ENCODE data around the gene CPLANE2. TPM values are rescaled to one million over a fixed set of nuclear protein-coding genes. Genes with fewer than 3 reads are reported as not detected.
"Not testable (repeated sequence)": the region's sequence is repeated elsewhere in the genome, so short reads cannot be mapped to it uniquely, and the experiment has no call there.

The CPLANE2 gene, protein sequence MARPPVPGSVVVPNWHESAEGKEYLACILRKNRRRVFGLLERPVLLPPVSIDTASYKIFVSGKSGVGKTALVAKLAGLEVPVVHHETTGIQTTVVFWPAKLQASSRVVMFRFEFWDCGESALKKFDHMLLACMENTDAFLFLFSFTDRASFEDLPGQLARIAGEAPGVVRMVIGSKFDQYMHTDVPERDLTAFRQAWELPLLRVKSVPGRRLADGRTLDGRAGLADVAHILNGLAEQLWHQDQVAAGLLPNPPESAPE
- 10.6 TPM for total RNA-seq
- long read RNA-seq, transcript CPLANE2-201 (5 exons, 1,545 nt) = major isoform, 5 of 8 reads
- long read RNA-seq, partial matches to known transcripts = 1 of 8 reads
- long read RNA-seq, other reads (novel, unspliced or antisense) = 0 of 8 reads

DNA sequence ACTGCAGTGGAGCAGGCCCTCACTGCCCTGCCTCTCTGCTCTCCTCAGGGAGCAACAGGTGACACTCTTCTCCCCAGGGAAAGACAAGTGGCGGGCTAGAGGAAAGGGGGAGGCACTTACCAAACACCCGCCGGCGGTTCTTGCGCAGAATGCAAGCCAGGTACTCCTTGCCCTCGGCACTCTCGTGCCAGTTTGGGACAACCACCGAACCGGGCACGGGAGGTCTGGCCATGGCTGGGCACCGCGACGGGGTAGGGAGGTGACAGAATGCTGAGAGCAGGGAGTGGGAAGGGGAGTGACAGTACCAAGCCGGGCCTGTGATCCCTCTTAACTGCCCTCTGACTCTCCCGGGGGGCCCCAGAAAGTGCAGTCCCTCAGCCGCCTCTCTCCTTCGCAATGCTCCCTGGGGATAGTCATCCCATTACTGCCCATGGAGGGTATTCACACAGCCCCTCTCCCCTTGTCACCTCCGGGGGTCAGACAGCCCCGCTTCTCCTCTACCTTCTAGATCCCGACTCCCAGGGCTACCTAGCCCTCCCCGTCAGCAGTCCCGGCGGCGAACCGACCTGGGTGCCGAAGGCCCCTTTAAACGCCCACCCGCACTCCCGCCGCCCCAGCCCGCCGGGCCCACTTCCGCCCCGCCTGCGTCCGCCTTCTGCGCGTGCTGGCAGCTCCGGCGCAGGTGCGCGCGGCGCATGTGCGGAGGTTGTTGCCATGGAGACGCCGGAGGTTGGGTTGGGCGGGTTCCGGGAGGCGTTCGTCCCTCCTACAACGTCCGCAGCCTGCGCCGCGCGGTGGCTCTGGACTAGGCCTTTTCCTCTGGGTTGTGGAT lies at the start of gene CPLANE2:
Gene CPLANE2, minus strand, starts transcription at position 673 of the 832 bp plus-strand sequence. Its CDS starts 441 bp downstream, at position 232.
- peak; percentile 97 for DNase-seq (ENCODE audit: low spot score)
- intact Hi-C loops (cut with DNase I) = loop anchor here (2.0 kb wide), 2 partner anchors 30 to 130 kb away; partner anchors contain the start of gene SZRD1

DNA sequence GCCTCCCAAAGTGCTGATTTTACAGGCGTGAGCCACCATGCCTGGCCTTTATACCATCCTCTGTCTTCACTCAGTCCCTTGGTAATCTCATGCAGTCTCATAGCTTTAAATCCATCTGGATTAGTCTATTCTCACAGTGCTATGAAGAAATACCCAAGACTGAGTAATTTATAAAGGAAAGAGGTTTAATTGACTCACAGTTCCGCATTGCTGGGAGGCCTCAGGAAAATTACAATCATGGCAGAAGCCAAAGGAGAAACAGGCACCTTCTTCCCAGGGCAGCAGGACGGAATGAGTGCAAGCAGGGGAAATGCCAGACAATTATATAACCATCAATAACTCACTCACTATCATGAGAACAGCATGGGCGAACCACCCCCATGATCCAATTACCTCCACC lies 49.1 kb upstream of the CPLANE2 start:
- DNase-seq (ENCODE audit: low spot score) = no peak
- intact Hi-C loops (cut with DNase I) = no loop called here

DNA sequence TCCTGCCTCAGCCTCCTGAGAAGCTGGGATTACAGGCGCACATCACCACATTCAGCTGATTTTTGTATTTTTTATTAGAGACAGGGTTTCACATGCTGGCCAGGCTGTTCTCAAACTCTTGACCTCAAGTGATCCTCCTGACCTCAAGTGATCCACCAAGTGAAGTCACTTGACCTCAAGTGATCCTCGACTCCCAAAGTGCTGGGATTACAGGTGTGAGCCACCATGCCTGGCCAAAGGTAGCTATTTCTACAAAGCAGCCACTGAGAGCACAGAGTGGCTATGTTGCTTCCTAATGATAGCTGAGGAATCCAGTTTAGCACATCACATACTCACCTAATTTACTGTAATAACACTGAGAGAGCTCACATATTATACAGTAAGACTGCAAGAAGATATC lies 44.8 kb upstream of the CPLANE2 start:
- intact Hi-C loops (cut with DNase I) = no loop called here
- DNase-seq (ENCODE audit: low spot score) = no peak

DNA sequence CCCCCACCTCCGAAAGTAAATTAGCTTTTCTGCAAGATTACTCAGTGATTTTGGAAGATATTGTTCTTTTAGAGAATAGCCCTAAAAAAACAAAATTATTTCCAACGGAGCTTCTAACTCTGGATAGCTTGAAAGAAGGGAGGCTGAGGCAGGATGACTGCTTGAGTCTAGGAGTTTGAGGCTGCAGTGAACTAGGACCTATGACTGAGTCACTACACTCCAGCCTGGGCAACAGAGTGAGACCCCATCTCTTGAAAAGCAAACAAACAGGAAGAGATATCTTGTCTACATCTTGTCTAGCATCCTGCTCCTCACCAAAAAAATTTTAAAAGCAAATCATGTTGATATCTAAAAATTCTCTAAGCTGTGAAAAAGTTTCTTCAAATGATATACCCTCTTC lies 42.2 kb upstream of the CPLANE2 start:
- intact Hi-C loops (cut with DNase I) = no loop called here
- DNase-seq (ENCODE audit: low spot score) = no peak

DNA sequence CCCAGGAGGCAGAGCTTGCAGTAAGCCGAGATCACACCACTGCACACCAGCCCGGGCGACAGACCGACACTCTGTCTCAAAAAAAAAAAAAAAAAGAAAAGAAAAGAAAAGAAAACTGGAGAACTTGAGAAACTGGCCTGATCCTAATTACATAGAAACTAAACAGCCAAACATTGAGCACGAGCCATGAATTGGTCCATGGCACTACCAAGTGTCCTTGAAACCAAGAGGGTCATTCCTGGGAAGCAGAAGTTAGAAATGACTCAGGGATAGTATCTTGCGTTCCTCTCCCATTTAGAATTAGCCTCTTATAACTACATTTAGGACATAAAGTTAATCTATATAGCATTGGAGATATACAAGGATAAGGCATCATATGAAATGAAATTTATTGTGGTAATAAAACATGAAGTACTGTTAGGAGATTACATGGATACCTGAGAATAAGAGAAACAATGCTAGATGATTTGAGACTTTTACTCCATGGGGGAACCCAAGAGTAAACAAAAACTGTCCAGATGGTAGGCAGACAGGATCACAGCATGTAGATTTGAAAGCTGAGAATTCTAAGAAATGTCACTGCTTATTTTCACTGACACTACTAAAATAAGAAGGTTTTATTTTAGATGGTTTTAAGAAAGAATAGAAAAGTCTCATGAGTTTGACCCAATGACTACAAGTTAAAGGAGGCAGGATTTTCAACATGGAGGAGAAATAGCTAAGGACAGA lies 39.5 kb upstream of the CPLANE2 start:
- DNase-seq (ENCODE audit: low spot score) = no peak
- intact Hi-C loops (cut with DNase I) = no loop called here

DNA sequence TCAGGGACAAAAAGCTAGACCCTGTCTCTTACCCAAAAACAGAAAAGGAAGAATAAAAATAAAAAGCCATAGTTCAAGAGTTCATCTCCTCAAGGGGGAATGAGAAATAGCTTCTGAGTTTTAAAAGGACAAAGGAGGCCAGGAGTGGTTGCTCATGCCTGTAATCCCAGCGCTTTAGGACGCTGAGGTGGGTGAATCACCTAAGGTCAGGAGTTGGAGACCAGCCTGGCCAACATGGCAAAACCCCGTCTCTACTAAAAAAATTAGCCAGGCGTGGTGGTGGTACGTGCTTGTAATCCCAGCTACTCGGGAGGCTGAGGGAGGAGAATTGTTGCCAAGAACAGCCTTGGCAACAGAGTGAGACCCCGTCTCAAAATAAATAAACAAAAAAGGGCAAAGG lies 38.6 kb upstream of the CPLANE2 start:
- intact Hi-C loops (cut with DNase I) = no loop called here
- DNase-seq (ENCODE audit: low spot score) = no peak

DNA sequence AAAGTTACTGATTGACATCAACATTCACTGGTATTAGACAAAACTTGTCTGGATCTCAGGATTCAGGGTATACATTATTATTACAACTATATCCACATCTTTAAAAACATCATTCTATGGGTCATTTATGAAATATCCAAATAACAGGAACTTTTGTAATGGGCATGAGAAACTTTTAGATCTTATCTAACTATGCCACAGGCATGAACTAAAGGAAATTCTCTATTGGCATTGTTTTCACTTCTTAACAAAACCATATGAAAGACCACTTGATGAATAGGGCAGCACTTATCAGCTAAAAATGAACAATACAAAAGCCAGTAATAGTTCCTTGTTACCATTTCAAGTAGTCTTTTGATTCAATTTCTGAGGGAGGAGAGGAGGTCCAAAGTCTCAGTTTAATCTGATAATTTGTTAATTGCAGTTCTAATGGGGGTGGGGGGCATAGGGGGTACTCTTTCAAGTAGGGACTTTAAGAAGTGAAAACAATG lies 30.8 kb upstream of the CPLANE2 start:
- intact Hi-C loops (cut with DNase I) = no loop called here

DNA sequence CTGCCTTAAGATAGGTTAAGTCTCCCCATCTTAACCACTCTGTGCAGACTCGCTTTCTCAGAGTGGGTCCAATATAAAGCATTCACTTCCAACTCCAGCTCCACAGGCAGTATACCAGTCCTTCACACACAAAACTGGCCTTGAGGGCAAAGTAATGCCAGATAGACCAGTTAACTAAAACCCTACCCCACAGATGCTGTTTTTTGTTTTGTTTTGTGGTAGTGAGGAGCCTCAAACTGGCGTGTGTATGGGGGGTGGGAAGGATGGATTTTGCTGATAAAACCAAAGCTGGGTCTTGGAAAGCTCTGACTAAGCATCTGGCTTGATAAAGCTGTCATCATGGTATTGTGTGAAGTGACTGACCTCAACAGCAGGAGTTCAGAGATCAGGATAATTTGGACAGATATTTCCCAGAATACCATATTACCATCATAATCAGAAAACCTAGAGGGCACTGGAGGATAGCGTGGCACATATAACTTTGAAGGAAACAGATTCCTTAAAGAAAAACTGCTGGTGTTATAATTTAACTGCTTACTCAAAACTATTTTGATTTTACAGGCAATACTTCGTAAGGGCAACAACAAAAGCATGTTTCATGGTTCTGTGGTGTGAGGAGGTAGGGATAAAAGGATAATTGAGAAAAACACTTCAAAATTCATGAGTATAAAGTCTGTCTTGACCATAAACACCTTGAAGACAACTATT lies 29.6 kb upstream of the CPLANE2 start:
- no peak for DNase-seq (ENCODE audit: low spot score)
- intact Hi-C loops (cut with DNase I) = no loop called here

More for the DNA sequence above, 30.8 kb upstream of the CPLANE2 start:
- no peak for DNase-seq (ENCODE audit: low spot score)

DNA sequence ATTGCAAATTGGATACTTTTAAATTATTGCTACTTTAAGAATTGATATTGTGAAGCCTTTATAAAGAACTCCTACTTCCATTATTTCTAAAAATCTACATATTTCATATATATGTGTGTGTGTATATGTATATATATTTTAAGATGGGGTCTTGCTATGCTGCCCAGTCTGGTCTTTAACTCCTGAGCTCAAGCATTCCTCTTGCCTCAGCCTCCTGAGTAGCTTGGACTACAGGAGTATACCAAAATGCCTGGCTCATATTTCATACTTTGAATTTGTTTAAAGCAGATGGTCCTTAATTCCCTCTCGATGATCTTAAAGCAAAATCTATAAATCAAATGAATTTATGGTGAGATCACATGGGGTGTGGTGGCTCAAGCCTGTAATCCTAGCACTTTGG lies 25.1 kb upstream of the CPLANE2 start:
- intact Hi-C loops (cut with DNase I) = no loop called here
- no peak for DNase-seq (ENCODE audit: low spot score)

DNA sequence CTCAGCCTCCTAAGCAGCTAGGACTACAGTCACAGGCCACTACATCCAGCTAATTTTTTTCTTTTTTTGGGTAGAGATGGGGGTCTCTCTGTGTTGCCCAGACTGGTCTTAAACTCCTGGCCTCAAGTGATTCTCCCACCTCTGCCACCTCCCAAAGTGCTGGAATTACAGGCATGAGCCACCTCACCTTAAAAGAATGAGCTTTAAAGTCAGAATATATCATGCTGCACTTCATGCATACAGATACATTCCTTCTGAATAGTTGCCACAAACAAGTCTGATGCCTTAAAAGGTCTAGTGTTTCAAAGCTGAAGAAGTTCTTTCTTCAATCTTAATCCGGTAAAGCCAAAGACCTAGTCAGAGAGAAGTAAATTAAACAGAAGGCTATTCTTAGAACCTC lies 23.8 kb upstream of the CPLANE2 start:
- no peak for DNase-seq (ENCODE audit: low spot score)
- intact Hi-C loops (cut with DNase I) = no loop called here

DNA sequence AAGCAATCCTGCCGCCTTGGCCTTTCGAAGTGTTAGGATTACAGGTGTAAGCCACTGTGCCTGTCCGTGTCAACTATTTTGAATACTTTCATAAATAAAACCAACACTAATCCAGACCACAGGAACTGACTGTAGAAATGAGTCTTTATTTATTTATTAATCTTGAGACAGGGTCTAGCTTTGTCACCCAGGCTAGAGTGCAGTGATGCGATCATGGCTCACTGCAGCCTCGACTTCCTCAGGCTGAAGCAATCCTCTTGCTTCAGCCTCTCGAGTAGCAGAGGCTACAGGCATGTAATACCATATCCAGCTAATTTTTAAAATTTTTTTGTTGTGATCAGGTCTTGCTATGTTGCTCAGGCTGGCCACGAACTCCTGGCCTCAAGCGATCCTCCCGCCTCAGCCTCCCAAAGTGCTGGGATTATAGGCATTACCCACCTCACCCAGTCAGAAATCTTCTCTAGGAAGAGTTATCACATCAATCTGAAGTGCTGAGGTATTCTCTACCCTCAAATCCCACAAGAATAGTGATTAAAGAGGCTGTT lies 21.7 kb upstream of the CPLANE2 start:
- intact Hi-C loops (cut with DNase I) = no loop called here
- no peak for DNase-seq (ENCODE audit: low spot score)

DNA sequence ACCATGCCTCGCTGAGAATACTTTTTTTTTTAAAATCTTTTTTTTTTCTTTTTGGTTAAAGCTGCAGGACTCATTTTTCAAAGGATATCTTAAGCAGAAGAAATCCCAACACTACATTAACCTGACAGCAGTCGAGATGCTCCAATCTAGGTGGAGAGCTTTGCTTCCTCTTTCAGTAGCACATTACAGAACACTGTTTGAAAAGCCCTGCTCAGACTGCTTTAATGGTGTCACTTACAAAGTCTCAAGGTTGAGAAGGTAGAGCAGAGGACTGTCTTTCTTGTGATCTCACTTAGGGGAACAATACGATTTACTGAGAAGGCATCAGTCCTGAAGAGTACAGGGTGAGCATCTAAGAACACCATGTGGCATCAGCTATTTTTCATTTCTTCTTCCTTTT lies 21.0 kb upstream of the CPLANE2 start:
- DNase-seq (ENCODE audit: low spot score) = no peak
- intact Hi-C loops (cut with DNase I) = no loop called here

DNA sequence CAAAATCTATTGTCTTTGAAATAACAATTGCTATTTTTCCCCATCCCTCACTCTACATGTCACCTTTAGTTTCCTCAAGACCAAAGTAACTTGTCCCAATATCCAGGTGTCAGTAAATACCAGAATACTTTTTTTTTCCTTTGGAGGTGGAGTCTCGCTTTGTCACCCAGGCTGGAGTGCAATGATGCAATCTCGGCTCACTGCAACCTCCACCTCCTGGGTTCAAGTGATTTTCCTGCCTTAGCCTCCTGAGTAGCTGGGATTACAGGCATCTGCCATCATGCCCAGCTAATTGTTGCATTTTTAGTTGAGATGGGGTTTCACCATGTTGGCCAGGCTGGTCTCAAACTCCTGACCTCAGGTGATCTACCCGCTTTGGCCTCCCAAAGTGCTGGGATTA lies 20.6 kb upstream of the CPLANE2 start:
- DNase-seq (ENCODE audit: low spot score); intact Hi-C loops (cut with DNase I): not testable (repeated sequence)

DNA sequence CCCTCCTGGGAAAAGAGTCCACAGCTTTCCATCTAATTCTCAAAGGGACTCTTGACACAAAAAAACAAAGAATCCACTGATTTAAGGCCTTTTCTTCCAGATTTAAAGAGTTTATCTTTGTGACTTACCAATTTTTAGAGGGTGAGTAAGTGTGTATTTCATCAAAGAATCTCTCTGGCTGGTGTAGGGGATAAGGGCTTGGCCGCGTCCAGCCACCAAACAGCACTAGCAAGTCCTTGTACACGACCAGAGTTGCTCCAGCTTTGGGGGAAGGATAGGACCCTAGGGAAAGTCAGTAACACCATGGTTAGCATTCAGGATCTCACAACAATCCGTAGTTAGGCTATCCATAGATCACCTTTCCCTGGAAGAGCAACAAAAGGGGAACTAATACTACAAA lies 19.5 kb upstream of the CPLANE2 start:
- no peak for DNase-seq (ENCODE audit: low spot score)
- intact Hi-C loops (cut with DNase I) = no loop called here

DNA sequence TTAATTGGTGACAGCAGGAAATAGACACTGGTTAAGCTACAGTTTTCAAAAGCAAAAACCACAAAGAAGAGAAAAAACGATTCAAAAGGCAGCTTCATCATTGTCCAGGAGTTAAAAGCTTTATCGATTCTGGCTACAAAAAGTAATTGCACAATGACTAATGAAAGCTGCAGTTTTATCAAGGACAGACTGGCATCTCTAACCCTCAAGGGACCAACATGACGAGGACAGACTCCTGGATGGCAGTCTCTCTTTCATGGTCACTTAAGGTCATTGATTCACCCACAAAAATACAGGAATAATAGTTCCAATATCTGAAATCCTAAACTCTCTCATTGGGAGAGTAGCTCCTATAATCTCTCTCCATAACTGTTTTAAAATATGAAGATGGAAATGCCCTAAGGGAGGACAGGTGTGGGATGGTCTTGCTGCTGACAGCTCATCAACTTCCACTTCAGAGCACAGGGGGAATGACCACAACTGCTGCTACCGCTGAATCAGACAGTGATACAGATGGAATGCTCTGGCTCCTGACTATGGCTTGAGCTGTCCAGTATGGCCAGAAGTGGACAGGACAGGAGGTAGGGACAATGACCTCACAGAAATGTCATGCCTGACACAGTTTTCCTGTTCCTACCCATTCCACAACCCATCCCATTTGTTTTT lies 17.4 kb upstream of the CPLANE2 start:
- no peak for DNase-seq (ENCODE audit: low spot score)
- intact Hi-C loops (cut with DNase I) = no loop called here

DNA sequence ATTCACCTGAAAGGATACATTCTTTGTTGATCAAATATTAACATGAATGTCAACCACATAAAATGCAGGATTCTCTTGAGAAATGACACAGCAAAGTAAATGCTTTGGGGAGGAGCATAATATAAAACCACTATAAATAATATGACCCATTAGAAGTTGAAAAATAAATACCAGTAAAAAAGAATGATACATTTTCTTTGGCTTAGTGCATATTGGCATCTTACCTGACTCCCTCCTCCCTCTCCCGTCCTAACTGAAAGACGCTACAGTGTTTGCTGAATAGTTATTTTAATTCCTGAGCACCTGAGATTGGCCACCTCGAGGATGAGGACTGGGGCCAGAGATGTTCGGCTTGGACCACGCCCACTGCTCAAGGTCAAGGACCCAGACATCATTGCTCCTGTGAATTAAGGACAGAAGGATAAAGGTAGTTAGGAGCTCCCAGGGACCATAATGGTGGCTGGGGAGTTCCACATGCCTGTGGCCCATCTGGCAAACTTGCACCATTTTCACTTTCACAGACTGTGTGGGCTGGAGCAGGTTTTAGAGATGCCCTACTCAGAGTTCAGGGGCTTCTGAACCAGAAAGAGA lies 16.4 kb upstream of the CPLANE2 start:
- no peak for DNase-seq (ENCODE audit: low spot score)
- intact Hi-C loops (cut with DNase I) = no loop called here

DNA sequence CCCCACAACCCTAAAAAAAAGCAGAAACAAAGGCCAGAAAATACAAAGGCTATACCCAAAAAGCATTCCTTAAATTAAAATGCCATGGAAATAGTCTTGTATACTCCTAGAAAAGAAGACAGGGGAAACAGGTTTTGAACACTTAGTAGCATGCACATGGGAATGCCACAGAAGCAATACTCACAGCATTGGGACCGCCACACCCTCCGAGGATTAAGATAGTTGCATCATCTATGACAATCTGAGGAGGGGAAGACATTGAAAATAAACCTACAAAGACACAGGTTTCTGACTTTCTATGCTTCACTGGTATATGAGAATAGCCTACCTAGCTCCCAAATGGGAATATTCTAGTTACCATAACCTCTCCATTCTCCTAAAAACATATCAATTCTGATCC lies 15.9 kb upstream of the CPLANE2 start:
- intact Hi-C loops (cut with DNase I) = no loop called here
- no peak for DNase-seq (ENCODE audit: low spot score)

DNA sequence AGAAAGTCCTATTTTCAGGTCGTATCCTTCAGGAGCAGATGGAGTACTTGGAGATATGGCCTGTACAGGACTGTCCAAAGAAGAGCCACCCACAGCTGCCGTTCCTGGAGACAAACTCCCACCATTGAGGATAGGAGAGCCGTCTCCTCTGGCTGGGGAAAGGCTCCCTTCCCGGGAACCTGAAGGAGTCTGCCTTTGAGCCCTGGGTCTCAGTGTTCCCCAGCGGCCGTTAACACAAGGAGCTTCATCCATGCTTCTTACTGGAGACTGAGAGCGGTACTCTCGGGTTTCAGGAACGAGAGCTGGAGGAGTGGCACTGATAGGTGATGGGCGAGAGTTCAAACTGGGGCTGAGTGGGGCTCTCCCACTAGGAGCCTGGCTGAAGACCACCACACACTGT lies 14.4 kb upstream of the CPLANE2 start:
- intact Hi-C loops (cut with DNase I) = no loop called here
- no peak for DNase-seq (ENCODE audit: low spot score)

Measured in cardiac septum (tissue), 1 donor.